Caco-2 (cell line): ENCODE measurements around the gene TEX19. TPM values are rescaled to one million over a fixed set of nuclear protein-coding genes. Genes with fewer than 3 reads are reported as not detected.
"Not testable (repeated sequence)": the region's sequence is repeated elsewhere in the genome, so short reads cannot be mapped to it uniquely, and the experiment has no call there.

Experiments used
- BruUV-seq: library from RNA; stranded (reverse); fragments of 400-500 nt; replicated peaks from 2 replicates; lab custom pipeline; 2021; lab: Mats Ljungman, UMichigan
- CTCF ChIA-PET: fragments of 300-600 bp; sonication (Branson Sonifier 250); formaldehyde crosslinking; loops from one replicate; lab custom pipeline; 2022; ENCODE audit warnings: antibody characterized with exemption; lab: Charles Lee
- POLR2A ChIA-PET: fragments of 300-600 bp; sonication (Branson Sonifier 250); formaldehyde crosslinking; loops from one replicate; lab custom pipeline; 2022; ENCODE audit warnings: antibody characterized with exemption; lab: Charles Lee
- DNase-seq, 2 experiments: peaks; one replicate each; pipeline versions ENCODE4 v3.0.0 to v3.0.0-alpha.2; 2020 to 2022
- H3K27me3 ChIP-seq: replicated peaks from 2 replicates; pipeline ENCODE4 v1.6.0; 2011; ENCODE audit warnings: low read length; ENCODE audit not compliant: control insufficient read depth, insufficient read depth
- H3K36me3 ChIP-seq: 2 replicates; pipeline ENCODE4 v1.5.1; 2011; ENCODE audit warnings: low read length; ENCODE audit not compliant: control insufficient read depth, insufficient read depth
- H3K4me1 ChIP-seq: fragments of 250-450 bp; sonication (Bioruptor Pico); 2 replicates; pipeline ENCODE4 v1.5.1; 2020; ENCODE audit warnings: mild to moderate bottlenecking
- H3K4me3 ChIP-seq: 2 replicates; pipeline ENCODE4 v1.5.1; 2011; ENCODE audit warnings: low read depth, mild to moderate bottlenecking, control low read depth, low read length
- H3K9me3 ChIP-seq: fragments of 250-450 bp; sonication (Bioruptor Pico); 2 replicates; pipeline ENCODE4 v1.5.1; 2020; ENCODE audit warnings: mild to moderate bottlenecking, moderate library complexity
- H3K27ac Mint-ChIP-seq: one replicate; pipeline ENCODE4 v1.8.0; 2022; ENCODE audit warnings: mixed read lengths; ENCODE audit not compliant: unreplicated experiment
- H3K27me3 Mint-ChIP-seq: one replicate; pipeline ENCODE4 v1.8.0; 2022; ENCODE audit warnings: mixed read lengths; ENCODE audit not compliant: insufficient read depth, unreplicated experiment
- H3K36me3 Mint-ChIP-seq: one replicate; pipeline ENCODE4 v1.8.0; 2022; ENCODE audit warnings: mild to moderate bottlenecking, mixed read lengths; ENCODE audit not compliant: insufficient read depth, unreplicated experiment
- H3K4me1 Mint-ChIP-seq: one replicate; pipeline ENCODE4 v1.8.0; 2022; ENCODE audit warnings: low read depth, mixed read lengths; ENCODE audit not compliant: unreplicated experiment
- H3K4me3 Mint-ChIP-seq: one replicate; pipeline ENCODE4 v1.8.0; 2022; ENCODE audit warnings: mild to moderate bottlenecking, moderate library complexity, mixed read lengths; ENCODE audit not compliant: unreplicated experiment
- H3K9me3 Mint-ChIP-seq: one replicate; pipeline ENCODE4 v1.8.0; 2022; ENCODE audit warnings: mixed read lengths; ENCODE audit not compliant: unreplicated experiment
- CTCF ChIP-seq, 2 experiments: fragments of 200-600 bp in 1 of 2; IDR thresholded peaks; 1 replicate in 1 of 2; 2 replicates in 1 of 2; pipeline versions ENCODE4 v1.5.1 to v1.8.0; 2011 to 2022; ENCODE audit warnings: antibody characterized with exemption in 1 of 2, control low read depth in 1 of 2, inconsistent platforms in 1 of 2, low read depth in 1 of 2, low read length in 1 of 2, mild to moderate bottlenecking in 1 of 2, moderate library complexity in 1 of 2; ENCODE audit not compliant: insufficient read depth in 1 of 2, severe bottlenecking in 1 of 2, unreplicated experiment in 1 of 2
- intact Hi-C: fragments of 100-400 bp; cut with micrococcal nuclease; formaldehyde crosslinking; loops from one replicate; pipeline ENCODE4 v1.10.0; 2022; ENCODE audit not compliant: unreplicated experiment
- total RNA-seq: library from RNA; stranded (reverse); gene quantifications from 2 replicates; pipeline ENCODE4 v1.2.3, GENCODE V29; 2022

Gene TEX19
- total RNA-seq, 1 experiment from 2014 or later: 4.2 TPM

GRCh38 chr17:82346342-82347300, 12.4 kb upstream of the TEX19 start:
- CTCF ChIA-PET: interaction anchor here (1.0 kb wide), 1 partner anchor 20 kb away, joined by 3 read pairs; no protein-coding TSS in a partner anchor
- H3K27me3 ChIP-seq: no peaks in the 10 kb centered on the region
- no peak overlapping the region for H3K4me3 ChIP-seq
- H3K36me3 Mint-ChIP-seq: peaks cover 6% of the 10 kb centered on the region
- H3K4me3 Mint-ChIP-seq: no peak overlapping the region
- H3K27ac Mint-ChIP-seq: peak overlapping the region; percentile 74
- TF ChIP-seq CTCF (IDR thresholded peaks at IDR 0.05; ENCODE audit: insufficient read depth in 1 of 2, low read depth in 1 of 2, low read length in 1 of 2, severe bottlenecking in 1 of 2, unreplicated experiment in 1 of 2): no peak
- POLR2A ChIA-PET: no interaction called here
- no peaks in the 10 kb centered on the region for H3K9me3 ChIP-seq
- H3K4me1 ChIP-seq: peaks cover 27% of the 10 kb centered on the region
- H3K9me3 Mint-ChIP-seq: no peaks in the 10 kb centered on the region
- peak in 1 of 2 experiments; percentile 55 for DNase-seq
- H3K27me3 Mint-ChIP-seq: no peaks in the 10 kb centered on the region
- no TSS peak for BruUV-seq
- intact Hi-C loops: no loop called here
- H3K36me3 ChIP-seq: no peaks in the 10 kb centered on the region
- peaks cover 17% of the 10 kb centered on the region for H3K4me1 Mint-ChIP-seq

GRCh38 chr17:82347994-82348393, 11.1 kb upstream of the TEX19 start:
- H3K9me3 Mint-ChIP-seq, H3K36me3 Mint-ChIP-seq: not testable (repeated sequence)

GRCh38 chr17:82348434-82348833, 10.6 kb upstream of the TEX19 start:
- Histone ChIP-seq H3K9me3 (no peaks in the 10 kb centered on the region), H3K4me3 (no peak overlapping the region), H3K36me3 (no peaks in the 10 kb centered on the region), H3K27me3 (no peaks in the 10 kb centered on the region), H3K4me1 (peaks cover 23% of the 10 kb centered on the region)
- no peak for DNase-seq
- no peak overlapping the region for H3K27ac Mint-ChIP-seq
- no peaks in the 10 kb centered on the region for H3K27me3 Mint-ChIP-seq
- ChIA-PET CTCF (no interaction called here), POLR2A (no interaction called here)
- intact Hi-C loops: no loop called here
- peaks cover 17% of the 10 kb centered on the region for H3K4me1 Mint-ChIP-seq
- H3K9me3 Mint-ChIP-seq: no peaks in the 10 kb centered on the region
- H3K4me3 Mint-ChIP-seq: no peak overlapping the region
- peaks cover 7% of the 10 kb centered on the region for H3K36me3 Mint-ChIP-seq
- no TSS peak for BruUV-seq
- TF ChIP-seq CTCF (IDR thresholded peaks at IDR 0.05; ENCODE audit: insufficient read depth in 1 of 2, low read depth in 1 of 2, low read length in 1 of 2, severe bottlenecking in 1 of 2, unreplicated experiment in 1 of 2): no peak

More at GRCh38 chr17:82347994-82348393, 11.1 kb upstream of the TEX19 start:
- CTCF ChIA-PET, H3K36me3 ChIP-seq, H3K4me3 ChIP-seq, H3K27ac Mint-ChIP-seq, BruUV-seq, H3K9me3 ChIP-seq, H3K4me3 Mint-ChIP-seq, POLR2A ChIA-PET, DNase-seq, H3K27me3 Mint-ChIP-seq, intact Hi-C loops, H3K27me3 ChIP-seq: not testable (repeated sequence)
- peaks cover 27% of the 10 kb centered on the region for H3K4me1 ChIP-seq
- peaks cover 17% of the 10 kb centered on the region for H3K4me1 Mint-ChIP-seq
